Activated T-cell treated with anti-CD3 and anti-CD28 coated beads, Interleukin-2, amount 50 U/mL, for 1 hour (primary cell): ENCODE results near the gene CLEC4F.

ENCODE experiments used
- DNase-seq: peaks from one replicate; pipeline ENCODE4 v3.0.0-alpha.2; 2020

Gene CLEC4F, protein sequence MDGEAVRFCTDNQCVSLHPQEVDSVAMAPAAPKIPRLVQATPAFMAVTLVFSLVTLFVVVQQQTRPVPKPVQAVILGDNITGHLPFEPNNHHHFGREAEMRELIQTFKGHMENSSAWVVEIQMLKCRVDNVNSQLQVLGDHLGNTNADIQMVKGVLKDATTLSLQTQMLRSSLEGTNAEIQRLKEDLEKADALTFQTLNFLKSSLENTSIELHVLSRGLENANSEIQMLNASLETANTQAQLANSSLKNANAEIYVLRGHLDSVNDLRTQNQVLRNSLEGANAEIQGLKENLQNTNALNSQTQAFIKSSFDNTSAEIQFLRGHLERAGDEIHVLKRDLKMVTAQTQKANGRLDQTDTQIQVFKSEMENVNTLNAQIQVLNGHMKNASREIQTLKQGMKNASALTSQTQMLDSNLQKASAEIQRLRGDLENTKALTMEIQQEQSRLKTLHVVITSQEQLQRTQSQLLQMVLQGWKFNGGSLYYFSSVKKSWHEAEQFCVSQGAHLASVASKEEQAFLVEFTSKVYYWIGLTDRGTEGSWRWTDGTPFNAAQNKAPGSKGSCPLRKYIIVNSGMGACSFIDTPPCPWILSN

DNA sequence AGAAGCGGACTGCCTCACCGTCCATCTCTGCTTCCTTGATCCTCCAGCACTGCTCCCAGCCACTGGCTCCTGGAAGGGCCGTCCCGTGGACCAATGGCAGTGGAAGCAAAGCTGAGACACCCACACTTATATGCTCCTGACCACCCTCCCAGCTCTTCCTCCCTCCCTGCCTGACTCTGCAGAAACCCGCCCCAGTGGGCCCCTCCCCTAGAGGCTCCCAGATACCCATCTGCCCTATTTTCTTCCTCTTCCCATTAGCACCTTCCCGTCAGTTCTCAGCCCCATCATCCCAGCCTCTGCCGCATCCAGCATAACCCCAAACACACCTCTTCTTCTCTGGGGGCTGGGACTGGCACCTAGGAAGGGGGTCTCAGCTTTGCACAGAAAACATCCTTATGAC lies at the start of gene CLEC4F:
Gene CLEC4F (minus strand): TSS at position 101 of the 400 bp plus-strand sequence. CDS start 76 bp downstream, at position 25.
- no peak for DNase-seq

DNA sequence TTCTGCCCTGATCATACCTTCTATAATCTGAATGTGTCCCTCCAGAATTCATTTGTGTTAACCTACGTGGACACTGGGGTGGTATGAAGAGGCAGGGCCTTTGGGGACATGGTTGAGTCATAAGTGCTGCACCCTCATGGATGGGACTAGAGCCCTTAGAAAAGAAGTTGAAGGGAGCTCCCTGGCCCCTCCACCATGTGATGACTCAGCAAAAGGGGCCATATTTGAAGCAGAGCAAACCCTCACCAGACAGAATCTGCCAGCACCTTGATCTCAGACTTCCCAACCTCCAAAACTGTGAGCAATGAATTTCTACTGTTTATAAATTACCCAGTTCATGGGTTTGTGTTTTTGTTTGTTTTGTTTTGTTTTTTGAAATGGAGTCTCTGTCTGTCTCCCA lies 48.6 kb upstream of the CLEC4F start:
- DNase-seq: no peak

DNA sequence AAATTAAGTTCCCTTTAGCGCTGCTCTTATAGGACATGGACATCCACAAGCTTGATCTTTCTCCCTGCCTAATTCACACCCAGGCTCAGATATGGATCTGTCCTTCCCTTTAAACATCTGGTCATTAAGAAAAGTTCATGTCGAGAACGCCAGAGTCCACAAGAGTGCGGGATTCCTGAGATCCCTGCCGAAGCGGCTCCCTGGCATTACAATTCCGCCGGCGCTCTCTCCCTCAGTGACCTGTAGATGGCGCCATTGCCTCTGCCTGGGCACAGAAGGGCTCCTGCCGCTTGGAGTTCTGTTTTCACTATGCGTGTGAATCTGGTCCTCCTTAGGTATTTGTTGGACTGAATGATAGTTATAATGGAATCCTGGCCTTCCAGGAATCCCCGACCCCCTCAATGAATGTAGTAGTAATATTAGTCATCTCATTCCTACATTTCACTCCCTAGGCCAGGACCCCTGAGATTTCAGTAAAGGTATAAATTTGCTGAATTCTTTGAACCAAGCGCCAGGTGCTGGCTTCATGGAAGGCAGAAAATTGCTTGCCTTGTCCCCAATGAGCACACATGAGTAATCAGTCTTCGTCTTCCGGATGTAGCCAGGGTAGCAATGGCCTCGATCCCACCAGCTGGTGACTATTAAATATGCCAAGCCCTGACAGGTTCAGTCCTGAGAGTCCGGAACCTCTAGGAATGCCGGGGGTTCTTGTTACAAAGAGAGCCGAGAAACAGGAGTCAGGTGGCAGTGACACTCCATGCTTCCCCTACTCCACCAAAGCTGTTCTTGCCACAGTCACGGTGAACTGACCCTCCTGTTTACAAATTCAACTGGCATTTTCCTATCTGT lies 41.6 kb upstream of the CLEC4F start:
- DNase-seq: peak; percentile 73

DNA sequence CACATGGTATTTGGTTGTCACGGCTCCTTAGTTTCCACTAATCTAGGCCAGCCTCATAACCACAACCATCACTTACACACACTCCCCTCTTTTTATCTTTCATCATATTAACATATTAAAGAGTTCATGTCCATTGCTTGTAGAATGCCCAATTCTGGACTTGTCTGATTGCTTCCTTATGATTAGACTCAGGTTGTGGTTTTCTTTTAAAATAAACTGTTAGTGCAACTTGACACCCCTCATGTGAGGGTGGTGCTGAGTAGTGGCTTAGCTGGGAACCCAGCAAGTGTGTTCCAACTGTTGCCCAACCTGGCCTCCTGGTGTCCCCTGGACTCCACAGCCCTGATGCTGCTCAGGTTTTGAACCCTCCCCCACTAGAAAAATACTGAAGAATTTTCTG lies 35.3 kb upstream of the CLEC4F start:
- no peak for DNase-seq

DNA sequence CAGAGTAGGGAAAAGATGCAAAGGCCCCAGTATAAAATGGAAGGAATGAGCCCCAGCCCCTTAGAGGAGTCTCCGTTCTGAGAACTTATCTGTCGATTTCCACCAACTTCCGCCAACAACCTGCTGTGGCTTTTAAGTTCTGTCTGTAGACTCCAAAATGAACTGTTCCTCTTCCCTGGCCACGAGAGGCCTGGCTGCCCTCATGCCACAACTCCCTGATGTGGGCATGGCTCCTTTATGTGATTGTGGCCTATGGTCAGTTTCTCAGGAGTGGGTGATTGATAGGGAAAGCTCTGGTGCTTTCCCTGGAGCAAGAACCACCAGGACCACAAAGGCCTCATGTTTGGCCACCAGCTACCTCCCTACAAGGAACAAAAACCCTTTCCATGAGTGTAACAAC lies 34.0 kb upstream of the CLEC4F start:
- no peak for DNase-seq

DNA sequence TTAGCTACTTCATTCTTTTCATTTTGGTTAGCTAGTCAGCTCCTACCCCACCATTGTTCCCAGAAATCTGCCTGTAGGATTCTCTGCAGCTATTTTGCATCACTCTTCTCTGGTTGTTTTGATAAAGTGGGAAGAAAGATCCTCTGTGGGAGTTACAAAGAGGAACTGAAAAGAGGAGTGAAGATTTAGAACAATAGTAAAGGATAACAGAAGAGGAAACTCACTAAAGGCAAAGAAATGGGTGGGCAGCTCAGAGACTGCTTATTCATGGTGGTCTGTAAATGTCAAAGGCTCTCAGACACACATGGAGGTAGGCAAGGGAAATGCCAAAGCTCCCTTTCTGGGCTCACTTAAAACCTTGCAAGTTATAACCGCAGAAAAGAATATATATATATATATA lies 32.4 kb upstream of the CLEC4F start:
- no peak for DNase-seq

DNA sequence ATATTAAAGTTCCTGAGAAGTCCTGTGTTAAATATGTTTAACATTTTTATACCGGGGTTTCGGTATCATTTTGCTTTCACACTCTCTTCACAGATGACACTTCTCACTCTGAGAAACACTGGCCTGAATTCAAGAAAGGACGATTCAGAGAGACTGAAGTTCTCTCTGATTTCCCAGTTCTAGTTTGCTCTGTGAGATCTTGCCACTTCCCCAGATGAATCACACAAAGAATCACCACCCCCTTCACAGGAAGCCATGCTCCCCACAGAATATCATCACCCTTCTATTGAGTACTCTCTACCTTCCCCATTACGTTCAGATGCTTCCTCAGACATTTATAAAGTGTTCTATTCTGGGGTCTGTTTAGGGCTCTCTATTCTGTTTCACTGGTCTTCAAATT lies 31.3 kb upstream of the CLEC4F start:
- no peak for DNase-seq

DNA sequence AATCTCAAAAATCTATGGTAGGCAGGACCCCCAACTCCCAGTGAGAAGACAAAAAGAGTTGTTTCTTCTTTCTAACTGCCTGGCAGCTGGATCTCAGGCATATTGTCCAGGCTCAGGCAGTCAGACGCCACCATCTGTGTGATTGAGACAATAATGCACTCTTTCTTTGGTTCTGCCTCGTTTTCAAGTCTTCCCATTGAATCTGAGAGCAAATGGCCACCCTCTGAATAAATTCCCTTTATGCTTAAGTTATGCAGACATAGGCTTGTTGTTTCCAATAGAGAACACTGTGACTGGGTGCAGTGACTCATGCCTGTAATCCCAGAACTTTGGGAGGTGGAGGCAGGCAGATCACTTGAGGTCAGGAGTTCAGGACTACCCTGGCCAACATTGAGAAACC lies 30.5 kb upstream of the CLEC4F start:
- DNase-seq: no peak

DNA sequence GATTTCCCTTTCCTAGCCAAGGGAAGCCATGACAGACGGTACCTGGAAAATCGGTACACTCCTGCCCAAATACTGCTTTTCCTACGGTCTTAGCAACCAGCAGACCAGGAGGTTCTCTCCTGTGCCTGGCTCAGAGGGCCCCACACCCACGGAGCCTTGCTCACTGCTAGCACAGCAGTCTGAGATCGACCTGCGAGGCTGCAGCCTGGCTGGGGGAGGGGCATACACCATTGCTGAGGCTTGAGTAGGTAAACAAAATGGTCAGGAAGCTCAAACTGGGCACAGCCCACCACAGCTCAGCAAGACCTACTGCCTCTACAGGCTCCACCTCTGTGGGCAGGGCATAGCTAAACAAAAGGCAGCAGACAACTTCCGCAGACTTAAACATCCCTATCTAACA lies 22.0 kb upstream of the CLEC4F start:
- DNase-seq: no peak

DNA sequence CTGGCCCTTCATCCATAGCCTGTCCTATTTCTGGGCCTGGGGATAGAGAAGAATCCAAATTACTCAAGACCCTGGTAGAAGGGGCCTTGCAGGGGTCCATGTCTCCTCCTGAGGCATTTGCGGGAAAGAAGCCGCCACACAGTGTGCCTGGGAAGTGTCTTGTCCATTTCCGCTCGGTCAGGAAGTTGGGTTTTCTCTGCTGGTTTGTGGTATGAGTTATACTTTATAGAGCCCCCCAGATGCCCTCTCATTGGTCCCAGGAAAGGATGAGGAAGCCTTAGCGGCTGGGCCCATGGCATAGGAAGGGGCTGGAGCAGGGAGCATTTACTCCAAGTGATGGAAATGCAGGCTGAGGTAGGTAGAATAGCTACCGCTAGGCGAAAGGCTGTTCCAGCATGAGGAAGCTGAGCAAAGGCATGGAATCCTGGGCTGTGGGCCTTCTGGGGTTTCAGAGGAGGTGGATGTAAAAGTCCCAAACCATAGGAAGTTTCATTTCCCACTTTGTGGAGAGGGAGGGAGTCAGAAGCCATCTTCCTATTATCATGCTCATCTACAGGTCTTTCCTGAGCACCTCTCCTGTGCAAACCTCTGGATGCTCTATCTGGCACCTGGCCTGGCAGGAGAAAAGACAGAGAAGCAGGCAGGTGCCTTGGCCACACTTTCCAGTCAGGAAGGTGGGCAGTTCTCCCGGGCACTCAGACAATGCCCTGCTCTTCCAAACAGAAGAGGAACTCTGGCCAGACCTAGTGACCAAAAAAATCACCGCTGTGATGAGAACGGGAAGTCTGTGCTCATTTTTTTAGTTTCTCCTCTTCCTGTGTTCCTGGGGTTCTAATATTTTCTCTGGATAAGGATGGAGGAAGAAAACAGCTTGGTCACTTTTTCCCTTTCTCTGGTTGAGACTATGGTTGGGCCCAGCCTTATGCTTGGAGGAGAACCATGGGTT lies 17.9 kb upstream of the CLEC4F start:
- DNase-seq: no peak

DNA sequence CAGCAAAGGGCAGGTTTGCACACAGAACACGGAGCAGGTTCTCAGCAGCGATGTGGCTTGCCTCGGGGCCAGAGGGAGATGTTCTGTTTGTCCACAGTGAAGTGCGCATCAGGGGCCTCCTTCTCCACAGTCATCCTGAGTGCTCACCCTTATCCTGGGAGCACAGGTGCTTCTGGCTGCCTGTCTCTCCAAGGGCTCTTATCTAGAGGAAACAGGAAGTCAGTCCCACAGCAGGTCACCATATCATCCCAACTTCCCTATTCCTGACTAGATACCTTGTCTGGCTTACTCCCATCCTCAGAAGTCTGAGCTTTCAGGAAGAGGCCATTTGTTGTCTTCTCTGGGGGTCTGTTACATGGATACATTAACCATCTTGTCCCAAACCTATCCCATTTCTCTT lies 15.2 kb upstream of the CLEC4F start, which contains the start of gene CD207:
Gene CD207 (minus strand): TSS at position 174 of the 400 bp plus-strand sequence. CDS start 40 bp downstream, at position 134.
- no peak for DNase-seq

DNA sequence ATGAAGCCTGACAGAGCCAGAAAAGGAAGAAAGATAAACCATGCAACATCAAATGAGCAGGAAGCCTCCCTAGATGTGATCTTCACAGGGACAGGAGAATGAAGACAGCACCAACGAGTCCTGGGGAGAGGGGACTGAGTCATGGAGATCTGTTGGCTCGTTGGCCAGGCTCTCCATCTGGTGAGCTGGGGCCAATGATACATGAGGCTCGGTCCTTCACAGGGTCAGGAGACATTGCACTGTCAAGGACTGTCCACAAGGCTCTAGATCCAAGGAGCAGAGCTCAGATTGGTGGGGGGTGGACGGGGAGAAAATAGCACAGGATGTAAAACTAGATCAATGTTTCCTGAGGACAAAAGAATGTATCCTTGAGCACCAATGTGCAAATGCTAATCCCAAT lies 14.5 kb upstream of the CLEC4F start:
- no peak for DNase-seq

DNA sequence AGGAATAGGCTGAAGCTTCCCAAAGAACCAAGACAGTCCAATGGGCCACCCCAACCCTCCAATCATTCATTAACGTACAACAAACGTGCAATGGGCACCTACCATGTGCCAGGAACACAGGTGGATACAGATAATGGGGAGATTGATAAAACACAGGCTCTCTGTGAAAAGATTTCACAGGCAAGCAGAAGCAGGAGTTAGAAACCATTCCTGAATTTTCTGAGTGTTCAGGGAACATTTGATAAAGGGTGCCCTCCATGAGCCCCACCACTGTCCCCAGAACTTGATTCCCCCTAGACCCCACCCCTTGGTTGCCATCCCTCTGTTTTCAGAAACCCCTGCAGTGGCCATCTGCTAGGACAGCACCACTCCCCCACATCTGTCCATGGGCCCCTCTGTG lies 13.7 kb upstream of the CLEC4F start:
- DNase-seq: no peak

DNA sequence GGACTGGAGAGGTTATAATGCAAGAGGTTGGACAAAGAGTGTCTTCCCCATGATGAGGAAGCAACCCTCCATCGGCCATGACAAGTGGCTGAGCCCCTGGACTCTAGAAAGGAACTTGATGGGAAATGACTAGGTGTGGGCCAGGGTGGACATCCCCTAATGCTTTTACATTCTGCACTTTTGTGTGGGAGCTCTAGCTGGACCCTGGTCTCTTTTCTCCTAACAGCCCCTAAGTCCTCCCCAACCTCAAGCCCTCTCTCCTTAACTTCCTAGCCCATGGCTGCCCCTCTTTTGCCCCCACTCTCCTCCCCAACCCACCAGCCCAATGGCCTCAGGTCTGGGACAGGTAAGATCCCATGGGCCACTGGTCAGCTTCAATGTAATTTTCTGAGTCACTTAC lies 12.8 kb upstream of the CLEC4F start:
- DNase-seq: no peak

DNA sequence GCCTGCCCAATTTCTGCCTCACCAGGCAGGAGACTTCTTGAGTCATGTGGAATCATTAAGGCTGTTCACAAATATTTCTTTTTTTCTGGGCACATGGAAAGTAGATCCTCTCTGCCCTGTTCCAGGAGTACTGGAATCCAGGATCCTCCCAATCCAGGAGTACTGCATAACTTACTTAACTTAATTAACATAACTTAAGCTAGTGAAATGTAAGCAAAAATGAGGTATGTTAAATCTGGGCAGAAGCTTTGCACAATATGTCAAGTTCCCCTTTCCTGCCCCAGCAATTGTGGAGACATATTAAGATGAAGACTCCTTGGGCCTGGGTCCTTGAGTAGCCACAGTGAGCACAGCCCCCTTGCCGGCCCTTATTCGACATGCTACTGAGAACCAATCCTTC lies 12.0 kb upstream of the CLEC4F start:
- no peak for DNase-seq

DNA sequence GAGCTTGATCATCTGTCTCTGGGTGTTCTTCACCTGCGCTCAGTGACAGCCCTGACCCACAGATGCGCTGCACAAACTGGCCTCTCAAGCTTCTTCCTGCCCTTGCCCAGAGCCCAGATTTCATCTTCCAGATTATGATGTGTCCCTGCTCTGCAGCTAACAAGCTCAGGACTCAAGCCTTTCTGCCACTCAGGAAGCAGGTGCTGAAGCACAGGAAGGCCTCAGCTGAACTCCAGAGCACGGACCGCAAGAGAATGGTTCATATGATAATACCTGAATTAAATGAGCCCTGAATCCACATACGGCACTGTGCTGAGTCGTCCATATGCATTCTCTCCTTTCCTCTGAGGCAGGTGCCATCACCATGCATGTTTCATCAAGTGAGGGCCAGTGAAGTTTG lies 11.5 kb upstream of the CLEC4F start:
- DNase-seq: no peak

DNA sequence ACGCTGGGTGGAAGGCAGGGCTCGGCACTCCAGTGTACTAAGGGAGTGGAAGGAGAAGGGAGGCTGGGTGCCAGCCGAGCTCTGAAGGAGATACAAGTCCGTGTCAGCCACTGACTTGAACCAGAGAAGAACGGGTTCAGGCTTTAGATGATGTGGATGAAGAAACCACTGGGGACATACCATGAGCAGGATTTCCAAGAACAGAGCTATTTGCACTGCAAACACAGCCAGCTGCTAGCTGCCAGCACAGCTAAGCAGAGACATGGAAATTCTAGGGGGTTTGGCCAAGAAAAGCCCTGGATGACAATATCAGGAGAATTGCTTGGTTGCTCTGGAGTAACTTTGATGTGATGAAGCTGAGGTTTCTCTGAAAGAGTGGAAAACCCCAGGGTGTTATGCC lies 10.0 kb upstream of the CLEC4F start:
- no peak for DNase-seq

DNA sequence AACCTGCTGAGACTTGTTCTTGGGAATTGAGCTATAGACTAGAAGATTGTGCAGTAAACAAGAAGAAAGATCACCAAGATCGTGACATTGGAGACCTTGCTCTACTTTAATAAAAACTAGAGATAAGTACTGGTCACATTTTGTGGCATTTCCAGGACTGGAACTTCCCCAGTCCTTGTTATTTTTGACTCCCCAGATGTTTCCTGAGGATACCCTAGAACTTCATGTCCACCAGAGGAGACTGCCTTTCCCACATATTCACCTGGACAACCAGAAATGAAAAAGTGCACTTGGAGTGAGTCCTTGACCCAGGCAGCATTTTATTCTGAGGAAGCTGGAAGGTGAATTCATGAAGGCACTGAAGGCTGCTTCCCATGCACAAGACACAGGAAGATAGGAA lies 9.5 kb upstream of the CLEC4F start:
- DNase-seq: no peak

DNA sequence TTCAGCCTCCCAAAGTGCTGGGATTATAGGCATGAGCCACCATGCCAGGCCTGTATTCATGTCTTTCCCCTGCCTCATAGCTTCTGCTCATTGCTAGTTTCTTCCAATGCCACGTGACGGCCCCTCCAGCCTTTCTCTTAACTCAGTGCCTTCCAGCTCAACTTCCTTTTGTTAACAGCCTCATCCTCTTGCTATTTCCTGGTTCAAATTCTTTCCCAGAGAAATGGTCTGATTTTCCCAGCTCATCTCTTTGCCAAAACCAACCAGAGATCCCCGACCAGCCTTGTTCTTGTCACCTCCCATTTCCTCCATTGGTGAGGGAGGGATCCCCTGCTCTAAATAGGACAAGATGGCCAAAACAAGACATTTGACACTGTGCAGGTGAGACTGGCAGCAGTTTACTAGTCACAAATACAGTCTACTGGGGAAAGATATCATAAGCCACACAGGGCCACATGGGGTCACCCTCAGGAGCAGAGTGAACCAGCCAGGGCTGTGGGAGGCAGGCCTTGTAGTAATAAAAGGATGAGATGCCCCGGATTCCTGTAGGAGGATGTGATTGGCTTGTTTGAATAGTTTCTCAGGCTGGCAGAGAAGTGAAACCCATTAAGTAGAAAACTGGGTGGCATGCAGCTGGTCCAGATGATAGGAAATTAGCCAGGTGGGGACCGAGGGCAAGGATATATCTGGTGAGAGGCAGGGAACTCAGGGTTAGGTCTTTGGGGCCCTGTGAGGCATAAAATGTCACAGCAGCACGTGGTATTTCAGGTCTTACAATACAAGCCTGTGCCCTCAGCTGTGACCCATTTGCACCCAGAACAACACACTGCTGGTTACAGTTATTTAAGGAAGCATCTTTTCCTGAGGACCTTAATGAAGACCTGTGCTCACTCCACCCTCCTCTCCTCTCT lies 8.8 kb upstream of the CLEC4F start:
- DNase-seq: no peak

DNA sequence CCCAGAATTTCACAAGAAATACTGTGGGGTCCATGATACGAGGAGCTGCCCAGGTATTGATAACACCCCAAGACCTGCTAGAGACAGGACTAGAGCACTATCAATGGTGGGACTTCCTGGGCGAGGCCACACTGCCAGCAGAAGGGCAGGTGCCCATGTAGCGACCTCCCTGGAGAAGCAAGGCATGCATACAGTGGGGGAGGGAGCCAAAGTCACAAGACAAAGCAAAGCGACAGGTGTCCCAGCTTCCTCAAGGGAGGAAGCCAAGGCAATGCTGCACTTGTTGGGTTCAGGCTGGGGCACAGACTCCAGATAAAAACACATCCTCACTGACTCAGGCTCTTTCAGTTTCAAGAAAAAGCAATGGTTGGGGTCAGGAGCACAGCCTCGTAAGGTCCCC lies 7.7 kb upstream of the CLEC4F start:
- DNase-seq: no peak

DNA sequence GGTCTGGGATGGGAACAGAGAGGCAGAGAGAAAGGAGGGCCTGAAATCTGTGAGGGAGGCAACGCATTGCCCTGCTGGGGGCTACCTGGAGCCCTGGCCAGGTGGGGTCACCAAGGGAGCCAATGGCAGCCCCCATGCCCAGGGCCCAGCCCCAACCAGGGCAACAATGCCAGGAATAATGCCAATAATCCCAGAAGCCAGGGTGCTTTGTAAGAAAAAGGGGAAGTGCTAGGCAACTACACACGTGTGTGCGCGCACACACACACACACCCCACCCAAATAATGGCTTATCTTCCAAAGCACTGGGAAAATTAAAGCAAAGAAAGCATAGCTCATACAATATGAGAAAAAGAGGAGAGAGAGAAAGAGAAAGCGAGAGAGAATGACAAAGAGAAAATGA lies 7.0 kb upstream of the CLEC4F start:
- no peak for DNase-seq
